ENCODE results near the gene TRIM52.
"Not testable (repeated sequence)": the region's sequence is repeated elsewhere in the genome, so short reads cannot be mapped to it uniquely, and the experiment has no call there.

TRIM52 gene

GRCh38 chr5:181260720-181261319 is at the start of gene TRIM52:
TSS of gene TRIM52 (minus strand) at chr5:181261143. CDS start at chr5:181260813, 330 bp downstream.
- DNase-seq (ENCODE audit: low read depth in 2 of 2) = peak; percentile 78 to 81

GRCh38 chr5:181287331-181287730 is 26.4 kb upstream of the TRIM52 start:
- not testable (repeated sequence) for DNase-seq (ENCODE audit: low read depth in 2 of 2)

DNA sequence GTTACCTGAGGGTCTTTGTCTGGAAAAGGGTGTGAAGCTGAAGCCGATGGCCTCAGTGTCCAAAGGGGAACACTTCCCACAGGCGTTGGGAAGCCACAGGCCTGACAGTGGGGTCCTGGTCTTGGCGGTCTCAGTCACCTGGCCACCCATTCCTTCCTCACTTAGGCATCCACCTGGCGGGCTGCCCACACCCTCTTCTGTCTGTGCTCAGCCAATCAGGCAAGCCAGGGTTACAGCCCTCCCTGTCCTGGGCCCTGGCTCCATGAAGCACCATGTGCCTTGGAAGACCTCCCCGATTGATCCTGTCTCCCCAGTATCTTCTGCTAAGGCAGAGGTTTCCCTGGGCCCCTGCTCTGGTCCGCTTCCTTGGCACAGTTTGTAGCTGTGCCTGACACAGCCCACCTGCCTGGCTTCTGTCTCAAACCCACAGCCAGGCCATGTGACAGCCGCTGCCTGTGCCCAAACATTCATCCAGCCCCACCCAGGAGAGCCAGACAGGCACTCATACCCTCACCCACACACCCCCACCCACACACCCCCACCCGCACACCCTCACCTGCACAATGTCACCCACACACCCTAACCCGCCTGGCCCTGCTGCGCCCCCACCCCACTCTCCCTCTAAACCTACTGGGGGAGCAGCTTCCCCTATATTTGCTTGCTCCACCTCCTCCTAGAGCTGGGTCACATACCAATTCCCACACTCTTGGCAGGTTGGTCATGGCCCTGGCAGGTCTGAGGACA is 25.2 kb upstream of the TRIM52 start:
- DNase-seq (ENCODE audit: low read depth in 2 of 2) = not testable (repeated sequence)

- DNase-seq (ENCODE audit: low read depth in 2 of 2) = not testable (repeated sequence)
Observed at GRCh38 chr5:181283841-181284755, 23.2 kb upstream of the TRIM52 start.

DNA sequence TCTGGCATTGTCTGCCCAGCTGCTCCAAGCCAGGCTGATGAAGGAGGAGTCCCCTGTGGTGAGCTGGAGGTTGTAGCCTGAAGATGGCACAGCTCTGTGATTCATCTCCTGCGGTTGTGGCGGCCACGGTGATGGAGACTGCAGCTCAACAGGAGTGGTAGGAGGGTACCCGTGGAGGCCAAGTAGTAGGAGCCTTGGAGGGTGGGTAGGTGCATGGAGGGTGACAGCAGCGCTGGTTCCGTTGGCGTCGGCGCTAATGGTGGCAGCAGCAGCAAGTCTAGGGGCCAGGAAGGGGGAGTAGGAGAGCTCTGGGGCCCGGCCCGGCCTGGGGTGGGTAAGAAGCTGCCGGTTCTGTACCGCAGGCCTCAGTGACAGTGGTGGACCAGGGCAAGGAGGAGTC is 22.4 kb upstream of the TRIM52 start:
- no peak for DNase-seq (ENCODE audit: low read depth in 2 of 2)

- no peak for DNase-seq (ENCODE audit: low read depth in 2 of 2)
Observed at GRCh38 chr5:181282874-181283273, 21.9 kb upstream of the TRIM52 start.

GRCh38 chr5:181282415-181282814 is 21.5 kb upstream of the TRIM52 start:
- not testable (repeated sequence) for DNase-seq (ENCODE audit: low read depth in 2 of 2)

GRCh38 chr5:181281984-181282316 is 21.0 kb upstream of the TRIM52 start:
- no peak for DNase-seq (ENCODE audit: low read depth in 2 of 2)

GRCh38 chr5:181281077-181281983 is 20.4 kb upstream of the TRIM52 start:
- DNase-seq (ENCODE audit: low read depth in 2 of 2) = no peak

- no peak for DNase-seq (ENCODE audit: low read depth in 2 of 2)
Observed at GRCh38 chr5:181280251-181280762, 19.4 kb upstream of the TRIM52 start.

DNA sequence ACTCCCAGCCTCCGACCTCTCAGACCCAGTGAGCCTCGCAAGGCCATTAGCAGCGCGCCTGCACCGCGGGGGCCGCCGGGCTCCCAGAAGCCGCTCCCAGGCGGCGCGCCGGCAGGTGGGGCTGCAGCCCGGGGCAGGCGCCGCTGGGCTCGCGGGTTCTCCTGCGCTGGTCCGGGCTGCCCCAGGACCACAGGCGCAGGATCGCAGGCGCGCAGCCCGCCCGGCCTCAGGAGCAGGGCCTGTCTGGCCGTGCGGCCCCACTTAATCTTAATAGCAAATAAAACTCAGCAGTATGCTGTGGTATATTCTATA is 12.4 kb upstream of the TRIM52 start:
- DNase-seq (ENCODE audit: low read depth in 2 of 2) = not testable (repeated sequence)

- no peak for DNase-seq (ENCODE audit: low read depth in 2 of 2)
Observed at GRCh38 chr5:181271081-181271480, 10.1 kb upstream of the TRIM52 start.

DNA sequence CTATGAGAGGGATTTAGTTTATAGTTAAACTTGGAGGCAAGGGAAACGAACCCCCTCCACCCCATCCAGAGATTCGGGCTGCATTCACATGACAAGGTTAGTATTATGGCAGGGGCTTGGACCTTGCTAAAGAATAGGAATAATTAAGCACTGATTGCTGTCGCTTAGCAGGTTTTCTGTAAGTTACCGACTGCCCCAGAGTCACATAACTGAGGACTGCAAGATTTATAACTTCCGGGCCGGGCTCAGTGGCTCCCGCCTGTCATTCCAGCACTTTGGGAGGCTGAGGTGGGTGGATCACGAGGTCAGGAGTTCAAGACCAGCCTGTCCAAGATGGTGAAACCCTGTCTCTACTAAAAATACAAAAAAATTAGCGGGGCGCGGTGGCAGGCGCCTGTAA is 7.0 kb upstream of the TRIM52 start:
- not testable (repeated sequence) for DNase-seq (ENCODE audit: low read depth in 2 of 2)

GRCh38 chr5:181267291-181267904 is 6.5 kb upstream of the TRIM52 start:
- not testable (repeated sequence) for DNase-seq (ENCODE audit: low read depth in 2 of 2)

DNA sequence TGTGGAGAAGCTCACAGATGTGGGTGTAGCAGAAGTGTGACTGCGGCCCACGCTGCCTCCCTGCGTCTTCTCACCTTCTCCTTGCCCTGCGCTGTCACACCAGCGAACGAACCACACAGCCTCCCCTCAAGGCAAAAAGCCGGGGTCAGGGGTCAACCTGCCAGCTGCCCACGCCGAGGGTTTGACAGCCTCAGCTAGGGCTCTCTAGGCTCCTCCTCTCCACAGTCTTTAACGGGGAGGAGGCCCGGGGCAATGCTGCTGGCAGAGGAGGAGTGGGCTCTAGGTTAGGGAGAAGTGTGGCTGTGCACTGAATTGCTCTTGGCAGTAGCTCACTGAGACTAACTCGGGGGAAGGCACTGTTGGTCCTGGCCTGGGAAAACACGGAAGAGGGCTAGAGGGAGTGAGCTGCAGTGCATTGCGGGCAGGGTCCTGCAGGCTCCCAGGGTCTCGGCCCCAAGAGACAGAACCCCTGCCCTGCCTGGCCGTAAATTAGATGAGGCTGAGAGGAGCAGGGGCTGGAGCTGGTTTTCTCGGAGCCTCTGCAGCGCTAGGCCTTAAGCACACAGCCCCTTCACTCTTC is 4.2 kb upstream of the TRIM52 start:
- DNase-seq (ENCODE audit: low read depth in 2 of 2) = no peak

- DNase-seq (ENCODE audit: low read depth in 2 of 2) = no peak
Observed at GRCh38 chr5:181263633-181264032, 2.7 kb upstream of the TRIM52 start.

DNA sequence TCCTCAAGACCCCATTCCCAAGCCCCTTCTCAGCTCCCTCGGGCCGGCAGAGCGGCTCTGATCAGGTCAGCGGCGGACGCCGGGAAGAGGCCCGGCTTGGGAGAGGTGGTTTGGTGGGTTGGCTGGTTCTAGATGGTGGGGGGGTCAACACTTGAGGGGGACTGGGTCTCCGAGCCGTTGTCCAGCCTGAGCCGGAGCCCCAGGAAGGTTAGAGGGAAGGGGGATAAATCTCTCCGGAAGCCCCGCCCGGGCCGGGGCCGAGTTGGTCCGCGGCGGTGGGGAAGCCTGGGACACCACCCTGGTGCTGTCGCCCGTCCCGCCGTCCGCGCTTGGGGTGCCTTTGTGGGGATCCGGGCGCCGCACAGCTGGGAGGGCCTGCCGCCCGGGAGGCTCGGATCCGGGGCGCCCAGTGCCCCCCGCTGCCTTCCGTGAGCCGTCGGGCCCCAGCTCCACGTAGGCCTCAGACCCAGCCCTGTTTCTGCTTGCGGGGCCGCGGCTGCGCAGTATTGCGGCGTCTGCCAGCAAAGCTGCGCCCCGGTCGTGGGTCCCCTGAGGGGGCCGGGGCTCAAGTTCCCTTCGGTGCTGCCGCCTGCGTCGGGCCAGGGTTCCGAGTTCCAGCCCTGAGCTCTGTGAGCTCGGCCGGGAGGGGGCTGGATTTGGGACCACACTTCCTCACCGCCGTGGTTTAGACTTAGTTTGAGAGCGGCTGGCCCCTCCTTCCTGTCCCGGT is 542 bp upstream of the TRIM52 start:
- DNase-seq (ENCODE audit: low read depth in 2 of 2) = peak; percentile 50 to 68

DNA sequence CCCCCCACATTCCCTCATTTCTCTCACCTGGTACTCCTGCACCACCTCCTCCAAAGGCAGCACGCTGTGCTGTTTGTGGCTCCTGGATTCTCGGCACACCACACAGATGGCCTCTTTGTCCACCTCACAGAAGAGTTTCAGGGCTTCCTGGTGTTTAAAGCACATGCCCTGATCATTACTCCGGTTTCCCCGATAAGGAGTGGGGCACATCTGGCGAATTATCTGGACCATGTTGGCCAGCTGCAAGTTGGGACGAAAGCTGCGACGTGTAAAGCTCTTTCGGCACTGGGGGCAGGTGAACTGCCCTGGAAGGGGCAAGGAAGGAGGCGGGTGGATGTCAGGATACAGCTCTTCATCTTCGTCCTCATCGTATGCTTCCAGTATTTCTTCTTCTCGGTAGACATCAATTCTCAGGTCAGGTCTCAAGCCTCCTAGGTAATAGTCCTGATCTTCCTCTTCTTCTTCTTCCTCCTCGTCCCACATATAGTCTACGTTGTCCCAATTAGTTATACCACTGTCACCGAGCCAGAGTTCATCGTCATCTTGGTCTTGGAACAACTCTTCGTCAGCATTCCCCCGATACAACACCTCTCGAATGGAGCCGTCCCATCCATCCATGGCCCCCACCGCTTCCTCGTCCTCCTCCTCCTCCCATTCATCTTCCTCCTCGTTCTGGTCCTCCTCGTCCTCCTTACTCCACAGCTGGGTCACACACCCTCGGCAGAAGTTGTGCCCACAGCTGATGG is 796 bp downstream of the TRIM52 start:
- DNase-seq (ENCODE audit: low read depth in 2 of 2) = no peak

DNA sequence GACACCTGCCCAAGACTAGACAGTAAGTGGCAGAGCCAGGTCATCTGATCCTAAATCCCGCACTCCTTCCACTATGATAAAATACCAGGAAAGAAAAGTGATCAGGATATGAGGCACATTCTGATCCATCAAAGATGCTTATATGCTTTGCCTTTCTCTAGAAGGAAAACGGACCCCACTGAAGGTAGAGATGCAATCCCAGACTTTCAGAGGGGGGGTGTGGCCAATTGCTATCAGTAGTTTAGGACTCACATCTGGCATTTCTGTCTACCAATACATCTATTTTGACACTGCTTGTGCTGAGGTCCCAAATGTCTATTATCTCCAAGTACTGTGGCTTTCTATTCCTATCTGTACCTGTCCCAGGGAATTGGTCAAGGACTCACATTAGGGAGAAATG is 1.7 kb downstream of the TRIM52 start:
- DNase-seq (ENCODE audit: low read depth in 2 of 2) = no peak
